GM19099 (cell line): ENCODE data around the gene VRTN.

ENCODE experiments used
- POLR2A ChIP-seq: IDR thresholded peaks from 3 replicates; pipeline ENCODE4 v1.6.1; 2011; ENCODE audit warnings: low read depth; ENCODE audit not compliant: insufficient read length; ENCODE audit errors: extremely low read depth

Gene VRTN

GRCh38 chr14:74405663-74406062 is 57.4 kb downstream of the VRTN start:
- no peak for TF ChIP-seq POLR2A

- TF ChIP-seq POLR2A = no peak
Measured at GRCh38 chr14:74407021-74407800, 58.9 kb downstream of the VRTN start.

- no peak for TF ChIP-seq POLR2A
Measured at GRCh38 chr14:74407801-74408154, 59.5 kb downstream of the VRTN start.

GRCh38 chr14:74408870-74409269 is 60.6 kb downstream of the VRTN start:
- TF ChIP-seq POLR2A = no peak

- TF ChIP-seq POLR2A = no peak
Measured at GRCh38 chr14:74409441-74409840, 61.2 kb downstream of the VRTN start.
